DMS53 treated with DMSO at 0.1 percent for 48 hours (cell line): ENCODE measurements around the gene STOM.

Experiments
- DNase-seq: peaks from one replicate; lab custom pipeline; 2025; ENCODE audit not compliant: unreplicated experiment; lab: John Stamatoyannopoulos, UW

STOM gene

GRCh38 chr9:121349009-121349408 lies 21.0 kb downstream of the STOM start:
- DNase-seq, result no peak

GRCh38 chr9:121348221-121348620 lies 21.8 kb downstream of the STOM start:
- no peak for DNase-seq

- no peak for DNase-seq
These were observed 25.0 kb downstream of the STOM start for GRCh38 chr9:121345070-121345469.

GRCh38 chr9:121344184-121344583 lies 25.9 kb downstream of the STOM start:
- DNase-seq, result no peak

- no peak for DNase-seq
These were observed 29.2 kb downstream of the STOM start for GRCh38 chr9:121340676-121341392.

GRCh38 chr9:121339437-121339836 lies 30.6 kb downstream of the STOM start:
- DNase-seq, result no peak

- DNase-seq, result no peak
These were observed 33.4 kb downstream of the STOM start for GRCh38 chr9:121336665-121337064.

GRCh38 chr9:121333950-121334773 lies 35.9 kb downstream of the STOM start:
- DNase-seq, result no peak

GRCh38 chr9:121331992-121332685 lies 37.9 kb downstream of the STOM start:
- DNase-seq, result no peak

GRCh38 chr9:121331549-121331948 lies 38.5 kb downstream of the STOM start:
- DNase-seq, result no peak

GRCh38 chr9:121328876-121329681 lies 41.0 kb downstream of the STOM start:
- DNase-seq, result no peak

GRCh38 chr9:121328476-121328875 lies 41.6 kb downstream of the STOM start:
- no peak for DNase-seq

- DNase-seq, result no peak
These were observed 43.0 kb downstream of the STOM start for GRCh38 chr9:121326901-121327613.

- DNase-seq, result no peak
These were observed 43.8 kb downstream of the STOM start for GRCh38 chr9:121326130-121326838.

GRCh38 chr9:121325387-121325786 lies 44.7 kb downstream of the STOM start:
- DNase-seq, result no peak

GRCh38 chr9:121324755-121325154 lies 45.3 kb downstream of the STOM start:
- no peak for DNase-seq

- DNase-seq, result no peak
These were observed 45.7 kb downstream of the STOM start for GRCh38 chr9:121324316-121324715.

- DNase-seq, result no peak
These were observed 46.5 kb downstream of the STOM start for GRCh38 chr9:121323449-121324151.
